Mucosa of stomach (tissue), 1 donor: ENCODE measurements around the gene FOXE1.

ENCODE experiments used
- H3K27me3 ChIP-seq: one replicate; pipeline ENCODE4 v1.7.0; 2013; ENCODE audit warnings: mild to moderate bottlenecking, low read length; ENCODE audit not compliant: control insufficient read depth, insufficient read depth
- H3K36me3 ChIP-seq: one replicate; pipeline ENCODE4 v1.7.0; 2013; ENCODE audit warnings: low read length; ENCODE audit not compliant: control insufficient read depth, insufficient read depth
- H3K4me1 ChIP-seq: one replicate; pipeline ENCODE4 v1.7.0; 2013; ENCODE audit warnings: mild to moderate bottlenecking, low read length; ENCODE audit not compliant: control insufficient read depth, insufficient read depth
- H3K4me3 ChIP-seq: one replicate; pipeline ENCODE4 v1.7.0; 2013; ENCODE audit warnings: low read length
- H3K9ac ChIP-seq: one replicate; pipeline ENCODE4 v1.7.0; 2013; ENCODE audit warnings: mild to moderate bottlenecking, low read length, moderate library complexity
- H3K9me3 ChIP-seq: one replicate; pipeline ENCODE4 v1.7.0; 2013; ENCODE audit warnings: mild to moderate bottlenecking, low read length, moderate library complexity; ENCODE audit not compliant: control insufficient read depth
- donor health status: Pancreatic carcinoma.

Gene FOXE1

DNA sequence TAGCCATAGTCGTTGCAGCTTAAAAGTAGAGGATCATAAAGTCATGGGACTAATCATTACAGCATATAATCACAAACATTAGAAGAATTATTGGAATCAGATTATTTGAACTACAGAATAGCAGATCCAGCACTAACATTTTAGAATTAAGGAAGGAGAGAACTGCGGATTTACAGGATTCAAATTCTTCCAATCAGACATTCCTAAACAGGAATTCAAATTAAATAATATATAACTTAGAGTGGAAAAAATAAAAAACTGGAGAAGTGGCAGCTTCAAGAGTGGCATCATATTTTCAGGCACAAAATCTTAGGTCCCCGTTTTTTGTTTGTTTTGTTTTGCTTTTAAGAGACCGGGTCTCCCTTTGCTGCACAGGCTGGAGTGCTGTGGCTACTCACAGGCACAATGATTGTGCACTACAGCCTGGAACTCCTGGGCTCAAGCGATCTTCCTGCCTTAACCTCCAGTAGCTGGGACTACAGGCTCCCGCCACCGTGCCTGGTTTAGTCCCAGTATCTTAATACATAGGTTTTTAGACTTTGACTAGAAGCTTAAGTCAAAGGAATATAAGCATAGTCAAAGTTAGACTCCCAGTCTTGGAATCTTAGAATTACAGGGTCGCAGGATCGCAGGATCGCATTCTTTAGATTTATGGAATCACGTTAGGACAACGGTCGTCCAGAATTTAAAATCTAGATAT is 2.1 kb upstream of the FOXE1 start:
- Histone ChIP-seq H3K4me1 (peaks cover 6% of the 10 kb centered on the region), H3K4me3 (no peak overlapping the region), H3K9ac (no peak overlapping the region), H3K27me3 (peaks cover 93% of the 10 kb centered on the region), H3K9me3 (no peaks in the 10 kb centered on the region), H3K36me3 (no peaks in the 10 kb centered on the region)

GRCh38 chr9:97851446-97851883 is 1.6 kb upstream of the FOXE1 start:
- no peaks in the 10 kb centered on the region for H3K36me3 ChIP-seq
- H3K4me3 ChIP-seq, result no peak overlapping the region
- no peak overlapping the region for H3K9ac ChIP-seq
- H3K4me1 ChIP-seq, result peaks cover 6% of the 10 kb centered on the region
- H3K27me3 ChIP-seq, result peaks cover 93% of the 10 kb centered on the region
- no peaks in the 10 kb centered on the region for H3K9me3 ChIP-seq

DNA sequence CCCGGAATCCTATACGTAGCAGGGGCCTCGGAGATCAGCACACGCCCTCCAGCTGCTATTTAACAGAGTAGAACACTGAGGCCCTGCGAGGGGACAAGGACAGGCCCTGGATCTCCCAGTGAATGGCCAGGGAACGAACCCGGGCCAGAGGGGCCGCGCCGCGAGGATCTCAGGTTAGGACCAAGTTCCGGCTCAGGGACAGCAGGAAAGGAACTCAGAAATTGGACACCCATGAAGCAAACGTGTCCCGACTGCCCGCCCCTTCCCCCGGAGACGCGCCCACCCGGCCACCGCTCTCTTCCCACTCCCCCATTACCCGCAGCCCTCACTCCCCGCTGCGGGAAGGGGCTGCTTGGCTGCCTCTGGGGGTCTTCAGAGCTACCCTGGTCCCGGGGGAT is 1.0 kb upstream of the FOXE1 start:
- Histone ChIP-seq H3K4me3 (no peak overlapping the region), H3K9me3 (no peaks in the 10 kb centered on the region), H3K27me3 (peaks cover 93% of the 10 kb centered on the region), H3K4me1 (peaks cover 6% of the 10 kb centered on the region), H3K9ac (no peak overlapping the region), H3K36me3 (no peaks in the 10 kb centered on the region)

GRCh38 chr9:97852399-97853055 is 499 bp upstream of the FOXE1 start:
- peaks cover 93% of the 10 kb centered on the region for H3K27me3 ChIP-seq
- peaks cover 6% of the 10 kb centered on the region for H3K4me1 ChIP-seq
- no peaks in the 10 kb centered on the region for H3K9me3 ChIP-seq
- no peak overlapping the region for H3K9ac ChIP-seq
- no peak overlapping the region for H3K4me3 ChIP-seq
- no peaks in the 10 kb centered on the region for H3K36me3 ChIP-seq

DNA sequence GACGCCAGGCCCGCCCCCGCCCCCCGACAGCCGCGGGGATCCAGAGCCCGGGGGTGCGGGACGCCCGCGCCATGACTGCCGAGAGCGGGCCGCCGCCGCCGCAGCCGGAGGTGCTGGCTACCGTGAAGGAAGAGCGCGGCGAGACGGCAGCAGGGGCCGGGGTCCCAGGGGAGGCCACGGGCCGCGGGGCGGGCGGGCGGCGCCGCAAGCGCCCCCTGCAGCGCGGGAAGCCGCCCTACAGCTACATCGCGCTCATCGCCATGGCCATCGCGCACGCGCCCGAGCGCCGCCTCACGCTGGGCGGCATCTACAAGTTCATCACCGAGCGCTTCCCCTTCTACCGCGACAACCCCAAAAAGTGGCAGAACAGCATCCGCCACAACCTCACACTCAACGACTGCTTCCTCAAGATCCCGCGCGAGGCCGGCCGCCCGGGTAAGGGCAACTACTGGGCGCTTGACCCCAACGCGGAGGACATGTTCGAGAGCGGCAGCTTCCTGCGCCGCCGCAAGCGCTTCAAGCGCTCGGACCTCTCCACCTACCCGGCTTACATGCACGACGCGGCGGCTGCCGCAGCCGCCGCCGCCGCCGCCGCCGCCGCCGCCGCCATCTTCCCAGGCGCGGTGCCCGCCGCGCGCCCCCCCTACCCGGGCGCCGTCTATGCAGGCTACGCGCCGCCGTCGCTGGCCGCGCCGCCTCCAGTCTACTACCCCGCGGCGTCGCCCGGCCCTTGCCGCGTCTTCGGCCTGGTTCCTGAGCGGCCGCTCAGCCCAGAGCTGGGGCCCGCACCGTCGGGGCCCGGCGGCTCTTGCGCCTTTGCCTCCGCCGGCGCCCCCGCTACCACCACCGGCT is 1.0 kb downstream of the FOXE1 start:
- no peaks in the 10 kb centered on the region for H3K9me3 ChIP-seq
- no peak overlapping the region for H3K9ac ChIP-seq
- peaks cover 94% of the 10 kb centered on the region for H3K27me3 ChIP-seq
- H3K36me3 ChIP-seq, result no peaks in the 10 kb centered on the region
- H3K4me3 ChIP-seq, result no peak overlapping the region
- peaks cover 1% of the 10 kb centered on the region for H3K4me1 ChIP-seq

- no peaks in the 10 kb centered on the region for H3K36me3 ChIP-seq
- no peak overlapping the region for H3K9ac ChIP-seq
- no peaks in the 10 kb centered on the region for H3K4me1 ChIP-seq
- no peaks in the 10 kb centered on the region for H3K9me3 ChIP-seq
- H3K27me3 ChIP-seq, result peaks cover 94% of the 10 kb centered on the region
- no peak overlapping the region for H3K4me3 ChIP-seq
Measured at GRCh38 chr9:97854696-97855485, 1.9 kb downstream of the FOXE1 start.

- Histone ChIP-seq H3K9me3 (no peaks in the 10 kb centered on the region), H3K4me1 (no peaks in the 10 kb centered on the region), H3K9ac (no peak overlapping the region), H3K4me3 (no peak overlapping the region), H3K27me3 (peaks cover 94% of the 10 kb centered on the region), H3K36me3 (no peaks in the 10 kb centered on the region)
Measured at GRCh38 chr9:97855486-97855875, 2.5 kb downstream of the FOXE1 start.

DNA sequence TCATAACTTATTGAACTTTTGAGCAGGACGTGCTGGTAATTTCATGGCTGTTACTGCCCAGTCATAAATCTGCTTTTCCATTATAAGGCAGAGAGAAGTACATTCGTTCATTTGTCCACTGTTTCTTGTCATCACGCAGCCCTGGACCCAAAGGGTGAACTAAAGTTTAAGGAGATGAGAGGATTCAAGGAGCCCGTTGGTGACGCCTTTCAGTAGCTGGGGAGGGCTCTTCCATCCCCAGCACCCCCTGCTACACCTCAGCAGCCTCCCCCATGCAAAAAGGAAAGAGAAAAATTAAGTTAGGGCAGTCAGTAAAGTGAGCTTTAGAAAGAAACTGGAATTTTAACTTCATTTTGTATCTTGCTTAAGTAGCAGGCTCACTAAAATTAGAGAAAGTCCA is 2.9 kb downstream of the FOXE1 start:
- Histone ChIP-seq H3K27me3 (peaks cover 95% of the 10 kb centered on the region), H3K4me3 (no peak overlapping the region), H3K36me3 (no peaks in the 10 kb centered on the region), H3K9me3 (no peaks in the 10 kb centered on the region), H3K9ac (no peak overlapping the region), H3K4me1 (no peaks in the 10 kb centered on the region)

DNA sequence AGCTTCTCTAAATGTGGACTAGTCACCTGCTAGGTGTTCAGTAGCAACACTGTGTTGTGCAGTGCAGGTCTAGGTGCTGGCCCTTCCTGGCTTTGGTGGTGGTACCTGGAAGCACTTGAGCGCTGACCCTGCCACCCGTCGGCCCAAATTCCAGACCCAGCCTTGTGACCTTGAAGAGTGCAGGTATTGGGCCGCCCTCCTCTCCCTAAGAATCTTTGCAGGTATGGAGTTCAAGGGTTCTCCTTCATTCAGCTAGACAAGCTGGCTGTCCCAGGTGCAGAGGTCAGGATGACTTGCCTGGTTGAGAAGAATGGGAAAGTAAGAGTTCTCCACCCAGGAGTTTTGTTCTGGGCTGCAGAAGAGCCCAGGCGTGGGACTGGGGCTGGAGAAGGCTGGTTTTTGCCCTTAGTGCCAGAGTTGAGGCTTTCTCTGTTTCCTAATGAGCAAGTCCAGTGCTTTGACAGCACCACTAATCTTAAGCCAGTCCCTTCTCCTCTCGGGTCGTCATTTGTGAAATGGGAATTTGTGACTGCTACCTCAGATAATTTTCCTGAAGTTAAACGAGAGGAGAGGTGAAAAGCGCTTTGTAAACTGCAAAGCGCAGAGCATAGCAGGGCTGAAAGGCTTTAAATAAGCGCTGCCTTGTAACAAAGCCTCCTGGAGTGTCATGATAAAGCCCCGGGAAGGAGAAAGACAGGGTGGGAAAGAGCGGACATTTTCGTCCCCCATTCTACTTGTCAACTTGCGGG is 4.0 kb downstream of the FOXE1 start:
- Histone ChIP-seq H3K9ac (no peak overlapping the region), H3K4me3 (no peak overlapping the region), H3K36me3 (no peaks in the 10 kb centered on the region), H3K4me1 (no peaks in the 10 kb centered on the region), H3K27me3 (peaks cover 86% of the 10 kb centered on the region), H3K9me3 (no peaks in the 10 kb centered on the region)

DNA sequence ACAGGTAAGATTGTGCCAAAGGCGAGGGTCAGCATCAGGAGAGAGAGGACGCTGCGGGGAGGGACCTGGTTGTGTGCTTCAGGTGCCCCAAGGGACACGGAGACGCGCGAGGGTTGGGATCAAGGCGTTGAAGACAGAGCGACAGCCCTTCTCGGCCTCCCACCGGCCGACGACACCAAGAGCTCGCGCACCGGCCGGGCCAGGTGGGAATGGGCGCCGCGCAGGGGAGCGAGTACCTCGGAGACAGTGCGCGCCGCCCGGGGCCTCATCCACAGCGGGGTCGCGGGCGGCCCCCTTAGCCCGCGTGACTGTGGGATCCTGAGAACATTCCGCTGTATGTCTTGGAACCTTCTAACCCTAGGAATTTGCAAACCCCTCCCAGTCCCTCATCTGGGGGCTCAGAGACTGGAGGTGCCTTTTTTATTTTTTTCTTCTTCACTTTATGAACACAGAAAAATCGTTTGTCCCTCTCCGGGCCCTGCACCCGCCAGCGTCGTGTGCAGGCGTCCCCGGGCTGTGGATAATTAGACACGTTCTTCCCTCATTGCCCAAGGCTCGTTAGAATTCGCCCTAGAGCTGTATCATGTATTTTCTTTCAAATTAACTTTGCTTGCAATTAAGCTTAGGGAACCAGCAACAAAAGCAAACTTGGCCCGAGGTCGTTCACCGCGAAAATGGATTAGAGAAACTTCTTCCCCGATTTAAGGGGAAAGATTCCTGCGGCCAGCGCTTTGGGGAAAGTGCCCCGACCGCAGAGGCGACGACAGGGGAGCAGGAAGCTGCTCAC is 4.8 kb downstream of the FOXE1 start:
- peaks cover 81% of the 10 kb centered on the region for H3K27me3 ChIP-seq
- no peaks in the 10 kb centered on the region for H3K36me3 ChIP-seq
- H3K4me1 ChIP-seq, result no peaks in the 10 kb centered on the region
- H3K4me3 ChIP-seq, result no peak overlapping the region
- H3K9ac ChIP-seq, result no peak overlapping the region
- H3K9me3 ChIP-seq, result no peaks in the 10 kb centered on the region

DNA sequence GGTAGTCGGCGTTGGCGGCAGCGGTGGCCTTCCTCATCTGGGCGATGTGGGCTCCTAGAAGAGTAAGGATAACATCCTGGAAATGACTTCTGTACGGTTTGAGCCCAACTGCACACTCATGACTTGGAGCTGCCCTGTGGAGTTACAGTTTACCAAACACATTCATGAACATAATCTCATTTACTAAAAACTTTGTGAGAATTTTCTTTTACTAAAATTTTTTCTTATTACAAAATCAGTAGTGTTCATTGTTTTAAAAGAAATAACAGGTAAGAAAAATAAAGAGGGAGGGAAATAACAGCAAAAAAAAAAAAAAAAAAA is 5.3 kb downstream of the FOXE1 start:
- no peak overlapping the region for H3K9ac ChIP-seq
- H3K4me3 ChIP-seq, result no peak overlapping the region
- no peaks in the 10 kb centered on the region for H3K9me3 ChIP-seq
- peaks cover 75% of the 10 kb centered on the region for H3K27me3 ChIP-seq
- H3K4me1 ChIP-seq, result no peaks in the 10 kb centered on the region
- H3K36me3 ChIP-seq, result no peaks in the 10 kb centered on the region
